Measurements from ENCODE around the gene INSM2.

DNA sequence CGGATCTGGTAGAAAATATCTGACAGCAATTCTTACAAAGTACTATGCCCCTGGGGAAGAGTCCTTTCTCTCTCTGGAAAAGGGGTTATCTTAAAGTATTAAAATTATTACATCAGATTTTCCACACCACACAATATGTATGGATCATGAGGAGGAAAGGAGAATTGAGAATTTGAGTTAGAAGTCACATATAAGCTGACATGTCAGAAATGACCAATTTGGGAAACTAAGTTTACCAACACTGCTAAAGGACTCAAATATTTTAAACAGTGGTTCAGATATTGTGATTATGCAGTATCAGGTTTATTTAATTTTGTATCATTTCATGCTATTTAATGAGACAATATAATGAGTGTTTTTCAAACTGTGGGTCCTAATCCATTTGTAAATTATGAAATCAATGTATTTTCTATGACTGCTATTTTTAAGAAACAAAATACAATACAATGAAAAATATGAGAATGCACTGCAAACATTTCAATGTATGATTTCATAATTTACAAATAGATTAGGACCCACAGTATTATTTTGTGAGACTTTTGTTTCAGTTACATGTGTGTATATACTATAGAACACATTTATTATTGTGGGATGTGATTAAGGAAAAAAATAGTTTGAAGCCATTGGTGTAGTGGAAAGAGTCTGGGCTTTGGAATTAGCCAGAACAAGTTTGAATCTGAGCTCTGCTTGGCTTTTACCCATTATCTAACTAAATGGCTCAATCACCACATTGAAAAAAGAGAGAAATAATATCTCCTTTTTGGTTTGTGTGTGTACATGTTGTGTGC lies 1.8 kb upstream of the INSM2 start:
- TF ChIP-seq EP300 (IDR thresholded peaks at IDR 0.05; ENCODE audit: borderline replicate concordance) (no peak), RAD21 (IDR thresholded peaks at IDR 0.05; ENCODE audit: low read depth) (no peak), USF1 (IDR thresholded peaks at IDR 0.05) (no peak), CREB1 (IDR thresholded peaks at IDR 0.05; ENCODE audit: low read depth) (no peak), YY1 (IDR thresholded peaks at IDR 0.05; ENCODE audit: low read depth) (no peak), NFIC (IDR thresholded peaks at IDR 0.05) (no peak), ZBTB7A (IDR thresholded peaks at IDR 0.05; ENCODE audit: low read depth) (no peak), TEAD4 (IDR thresholded peaks at IDR 0.05) (no peak), CEBPB (IDR thresholded peaks at IDR 0.05) (no peak), REST (IDR thresholded peaks at IDR 0.05; ENCODE audit: low read depth) (no peak), TAF1 (IDR thresholded peaks at IDR 0.05; ENCODE audit: low read depth) (no peak), FOXM1 (IDR thresholded peaks at IDR 0.05; ENCODE audit: borderline replicate concordance, low read depth) (no peak), TCF12 (IDR thresholded peaks at IDR 0.05; ENCODE audit: low read depth) (no peak)
- TF ChIP-seq, protein P1, sequence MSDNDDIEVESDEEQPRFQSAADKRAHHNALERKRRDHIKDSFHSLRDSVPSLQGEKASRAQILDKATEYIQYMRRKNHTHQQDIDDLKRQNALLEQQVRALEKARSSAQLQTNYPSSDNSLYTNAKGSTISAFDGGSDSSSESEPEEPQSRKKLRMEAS (IDR thresholded peaks at IDR 0.05) = no peak

Measured in Ishikawa (cell line).